ENCODE data around the gene ATP9A.

DNA sequence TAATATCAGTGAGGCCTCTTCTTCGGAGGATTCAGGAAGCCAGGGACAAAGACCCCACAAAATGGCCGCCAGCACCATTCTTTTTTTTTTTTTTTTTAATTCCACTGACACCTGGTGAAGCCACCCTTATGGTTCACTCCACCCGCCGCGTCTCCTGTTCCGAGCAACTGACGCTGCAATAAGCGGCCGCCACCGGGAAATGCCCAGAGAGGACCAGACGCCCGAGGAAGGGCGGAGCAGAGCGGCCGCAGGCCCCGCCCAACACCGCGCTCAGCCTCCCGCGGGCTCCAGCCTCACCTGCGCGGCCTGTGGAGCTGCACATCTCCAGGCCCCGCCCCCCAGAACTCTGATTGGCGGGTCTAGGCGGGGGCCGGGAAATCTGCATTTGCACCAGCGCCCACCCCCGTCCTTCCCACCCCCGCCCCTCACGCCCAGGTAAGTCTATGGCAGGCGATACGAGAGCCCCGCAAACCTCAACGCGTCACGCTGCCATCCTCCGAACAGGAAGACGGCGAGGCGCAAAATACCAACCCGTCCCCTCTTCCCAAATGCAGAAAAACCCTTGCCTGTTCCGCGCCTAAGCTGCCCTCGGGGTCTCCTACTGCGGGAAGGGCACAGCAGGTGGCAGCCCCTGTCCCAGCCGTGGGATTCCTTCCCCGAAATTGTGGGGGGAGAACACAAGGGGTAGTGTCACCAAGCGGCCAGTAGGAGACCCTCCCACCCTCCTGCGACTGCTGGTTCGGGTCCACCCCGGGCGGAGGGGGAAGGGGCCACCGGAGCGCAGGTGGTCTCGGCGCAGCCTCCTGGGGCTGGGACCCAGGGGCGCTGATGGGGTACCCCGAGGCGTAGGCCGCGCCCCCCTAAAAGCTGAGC is 960 bp downstream of the ATP9A start:
- TF ChIP-seq, protein P1, sequence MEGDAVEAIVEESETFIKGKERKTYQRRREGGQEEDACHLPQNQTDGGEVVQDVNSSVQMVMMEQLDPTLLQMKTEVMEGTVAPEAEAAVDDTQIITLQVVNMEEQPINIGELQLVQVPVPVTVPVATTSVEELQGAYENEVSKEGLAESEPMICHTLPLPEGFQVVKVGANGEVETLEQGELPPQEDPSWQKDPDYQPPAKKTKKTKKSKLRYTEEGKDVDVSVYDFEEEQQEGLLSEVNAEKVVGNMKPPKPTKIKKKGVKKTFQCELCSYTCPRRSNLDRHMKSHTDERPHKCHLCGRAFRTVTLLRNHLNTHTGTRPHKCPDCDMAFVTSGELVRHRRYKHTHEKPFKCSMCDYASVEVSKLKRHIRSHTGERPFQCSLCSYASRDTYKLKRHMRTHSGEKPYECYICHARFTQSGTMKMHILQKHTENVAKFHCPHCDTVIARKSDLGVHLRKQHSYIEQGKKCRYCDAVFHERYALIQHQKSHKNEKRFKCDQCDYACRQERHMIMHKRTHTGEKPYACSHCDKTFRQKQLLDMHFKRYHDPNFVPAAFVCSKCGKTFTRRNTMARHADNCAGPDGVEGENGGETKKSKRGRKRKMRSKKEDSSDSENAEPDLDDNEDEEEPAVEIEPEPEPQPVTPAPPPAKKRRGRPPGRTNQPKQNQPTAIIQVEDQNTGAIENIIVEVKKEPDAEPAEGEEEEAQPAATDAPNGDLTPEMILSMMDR (IDR thresholded peaks at IDR 0.05): peak in 1 of 4 donors; percentile 11
- peak; percentile 43 for TF ChIP-seq POLR2A (IDR thresholded peaks at IDR 0.05)

Measured in right lobe of liver (tissue), 4 donors.